ENCODE results near the gene IAPP.
"Not testable (repeated sequence)": the region's sequence is repeated elsewhere in the genome, so short reads cannot be mapped to it uniquely, and the experiment has no call there.

The IAPP gene

DNA sequence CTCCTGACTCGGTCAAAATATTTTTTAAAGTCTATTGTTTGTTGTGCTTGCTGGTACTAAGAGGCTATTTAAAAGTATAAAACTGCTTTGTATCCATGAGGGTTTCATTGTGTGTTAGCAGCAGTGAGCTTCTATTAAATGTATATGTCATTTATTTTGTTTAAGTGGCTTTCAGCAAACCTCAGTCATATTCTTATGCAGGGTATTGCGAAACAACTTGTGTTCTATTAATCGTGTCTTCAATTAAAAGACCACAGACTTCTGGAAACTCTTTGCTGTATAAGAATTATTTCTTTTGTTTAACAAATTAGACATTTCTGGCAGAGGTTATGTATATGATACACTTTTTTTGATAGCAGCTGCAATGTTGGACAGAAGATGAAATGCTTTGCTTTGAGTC is 6.5 kb downstream of the IAPP start:
- no peak for DNase-seq

DNA sequence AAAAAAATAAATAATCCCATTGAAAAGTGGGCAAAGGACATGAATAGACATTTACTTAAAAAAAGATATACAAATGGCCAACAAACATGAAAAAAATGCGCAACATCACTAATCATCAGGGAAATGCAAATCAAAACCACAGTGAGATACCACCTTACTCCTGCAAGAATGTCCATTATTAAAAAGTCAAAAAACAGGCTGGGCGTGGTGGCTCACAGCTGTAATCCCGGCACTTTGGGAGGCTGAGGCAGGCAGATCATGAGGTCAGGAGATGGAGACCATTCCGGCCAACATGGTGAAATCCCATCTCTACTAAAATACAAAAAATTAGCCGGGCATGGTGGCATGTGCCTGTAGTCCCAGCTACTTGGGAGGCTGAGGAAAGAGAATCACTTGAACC is 8.6 kb downstream of the IAPP start:
- DNase-seq, result not testable (repeated sequence)

DNA sequence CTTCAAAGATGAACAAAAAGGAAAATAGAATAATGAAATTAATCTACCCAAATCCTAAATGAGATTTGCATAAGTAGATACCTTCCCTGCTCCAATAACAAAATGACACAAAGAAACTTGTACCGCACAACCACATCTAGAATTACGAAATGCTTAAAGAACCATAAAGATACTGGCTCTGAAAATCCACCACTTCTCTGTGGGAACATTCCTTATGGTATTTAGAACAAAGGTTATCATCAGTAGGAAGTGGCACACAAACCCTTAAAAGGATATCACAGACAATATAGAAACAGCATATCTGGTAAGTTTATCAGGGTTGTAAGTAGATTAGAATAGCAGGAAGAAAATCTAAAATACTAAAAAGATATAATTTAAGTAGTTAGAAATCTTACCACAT is 11.6 kb downstream of the IAPP start:
- no peak for DNase-seq

DNA sequence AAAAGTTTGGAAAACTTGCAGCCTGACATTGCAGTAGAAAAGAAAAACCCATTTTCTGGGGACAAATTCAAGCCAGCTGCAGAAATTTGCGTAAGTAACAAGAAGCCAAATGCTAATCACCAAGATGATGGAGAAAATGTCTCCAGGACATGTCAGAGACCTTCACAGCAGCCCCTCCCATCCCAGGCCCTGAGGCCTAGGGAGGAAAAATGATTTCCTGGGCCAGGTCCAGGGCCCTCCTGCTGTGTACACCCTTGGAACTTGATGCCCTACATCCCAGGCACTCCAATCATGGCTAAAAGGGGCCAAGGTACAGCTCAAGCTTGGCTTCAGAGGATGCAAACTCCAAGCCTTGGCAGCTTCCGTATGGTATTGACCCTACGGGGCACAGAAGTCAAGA is 14.5 kb downstream of the IAPP start:
- DNase-seq, result no peak

DNA sequence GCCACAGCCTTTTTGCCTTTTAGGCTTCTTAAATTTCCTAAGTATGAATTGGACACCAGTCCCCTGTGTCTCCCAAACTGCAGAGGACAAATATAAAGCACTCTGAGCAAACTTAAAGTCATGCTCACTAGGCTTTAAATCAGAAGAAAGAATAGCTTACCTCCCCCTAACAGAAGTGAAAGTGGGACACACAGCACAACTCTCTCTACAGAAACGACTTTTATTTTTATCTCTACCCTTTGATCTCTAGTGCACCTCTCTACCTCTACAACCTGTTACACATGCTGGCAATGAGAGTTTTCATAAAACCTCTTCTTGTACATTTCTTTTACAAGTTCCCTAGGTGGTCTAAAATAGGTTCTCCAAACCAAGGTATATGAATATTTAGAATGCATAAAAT is 19.7 kb downstream of the IAPP start:
- DNase-seq, result no peak

DNA sequence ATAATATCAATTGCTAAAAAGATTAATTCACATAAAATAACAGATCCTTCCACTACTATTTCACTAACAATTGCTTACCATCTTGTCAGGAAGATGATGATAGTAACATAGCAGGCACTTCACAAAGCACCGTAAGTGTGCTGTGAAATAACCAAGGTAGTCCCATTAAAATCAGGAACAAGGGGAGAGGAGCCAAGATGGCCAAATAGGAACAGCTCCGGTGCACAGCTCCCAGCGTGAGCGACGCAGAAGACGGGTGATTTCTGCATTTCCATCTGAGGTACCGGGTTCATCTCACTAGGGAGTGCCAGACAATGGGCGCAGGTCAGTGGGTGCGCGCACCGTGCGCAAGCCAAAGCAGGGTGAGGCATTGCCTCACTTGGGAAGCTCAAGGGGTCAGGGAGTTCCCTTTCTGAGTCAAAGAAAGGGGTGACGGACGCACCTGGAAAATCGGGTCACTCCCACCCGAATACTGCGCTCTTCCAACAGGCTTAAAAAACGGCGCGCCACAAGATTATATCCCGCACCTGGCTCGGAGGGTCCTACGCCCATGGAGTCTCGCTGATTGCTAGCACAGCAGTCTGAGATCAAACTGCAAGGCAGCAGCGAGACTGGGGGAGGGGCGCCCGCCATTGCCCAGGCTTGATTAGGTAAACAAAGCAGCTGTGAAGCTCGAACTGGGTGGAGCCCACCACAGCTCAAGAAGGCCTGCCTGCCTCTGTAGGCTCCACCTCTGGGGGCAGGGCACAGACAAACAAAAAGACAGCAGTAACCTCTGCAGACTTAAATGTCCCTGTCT is 22.3 kb downstream of the IAPP start:
- DNase-seq, result not testable (repeated sequence)

DNA sequence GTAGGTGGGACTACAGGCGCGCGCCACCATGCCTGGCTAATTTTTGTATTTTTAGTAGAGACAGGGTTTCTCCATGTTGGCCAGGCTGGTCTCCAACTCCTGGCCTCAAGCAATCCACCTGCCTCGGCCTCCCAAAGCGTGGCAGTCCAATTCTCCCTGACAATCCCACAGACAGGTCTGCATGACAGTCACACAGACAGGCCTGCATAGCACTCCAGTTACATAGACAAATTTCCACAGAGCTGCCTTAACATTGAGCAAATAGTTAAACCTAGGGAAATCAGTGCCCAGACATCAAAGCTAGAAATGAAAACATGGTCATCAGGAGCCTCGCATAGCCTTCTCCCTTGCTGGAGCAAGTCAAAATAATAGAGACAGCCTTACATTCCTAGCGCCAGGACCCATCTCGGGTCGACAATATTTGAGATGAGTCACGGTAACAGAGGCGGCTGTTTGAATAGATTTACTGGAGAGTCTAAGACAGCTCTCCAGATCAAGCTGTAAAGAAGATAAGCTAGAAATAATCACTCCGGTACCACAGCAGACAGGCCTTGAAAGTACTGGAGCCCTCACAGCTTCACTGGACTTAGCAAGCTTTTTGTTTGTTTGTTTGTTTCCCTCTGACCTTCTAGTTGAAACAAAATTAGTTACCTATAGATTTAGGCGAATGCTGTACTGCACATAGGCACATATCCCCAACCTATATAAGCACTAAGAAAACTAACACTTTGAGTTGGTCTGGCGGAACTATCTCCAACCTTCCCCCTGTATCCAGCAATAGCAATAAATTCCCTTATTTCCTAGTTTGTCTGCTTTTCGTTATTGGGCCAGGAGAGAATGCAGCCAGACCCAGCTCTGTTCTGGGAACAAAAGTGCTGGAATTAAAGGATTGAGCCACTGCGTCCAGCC is 40.9 kb downstream of the IAPP start:
- DNase-seq, result no peak

DNA sequence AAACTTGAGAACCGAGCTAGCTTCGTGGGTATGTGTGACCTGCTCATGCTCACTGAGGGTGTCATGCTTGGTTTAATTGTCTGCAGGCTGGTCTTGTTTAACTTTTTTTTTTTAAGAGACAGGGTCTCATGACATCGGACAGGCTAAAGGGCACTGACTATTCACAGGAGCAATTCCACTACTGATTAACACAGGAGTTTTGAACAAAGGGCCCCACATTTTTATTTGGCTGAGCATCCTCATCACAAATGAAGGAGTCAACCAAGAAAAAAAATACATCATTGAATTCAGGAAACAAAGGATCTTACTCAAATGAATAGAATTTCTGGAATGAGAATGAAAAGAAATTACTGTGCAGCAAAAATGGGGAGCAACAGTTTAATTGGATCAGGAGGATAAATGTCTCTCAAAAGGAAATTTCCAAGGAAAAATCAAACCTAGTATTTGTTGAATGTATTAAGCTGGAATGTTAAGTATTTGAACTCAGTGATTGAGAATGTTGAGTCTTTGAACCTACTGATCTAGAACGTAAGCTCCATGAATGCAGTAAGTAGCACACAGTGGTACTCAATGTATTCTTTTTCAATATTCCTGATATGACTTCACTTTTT is 43.9 kb downstream of the IAPP start:
- DNase-seq, result no peak

DNA sequence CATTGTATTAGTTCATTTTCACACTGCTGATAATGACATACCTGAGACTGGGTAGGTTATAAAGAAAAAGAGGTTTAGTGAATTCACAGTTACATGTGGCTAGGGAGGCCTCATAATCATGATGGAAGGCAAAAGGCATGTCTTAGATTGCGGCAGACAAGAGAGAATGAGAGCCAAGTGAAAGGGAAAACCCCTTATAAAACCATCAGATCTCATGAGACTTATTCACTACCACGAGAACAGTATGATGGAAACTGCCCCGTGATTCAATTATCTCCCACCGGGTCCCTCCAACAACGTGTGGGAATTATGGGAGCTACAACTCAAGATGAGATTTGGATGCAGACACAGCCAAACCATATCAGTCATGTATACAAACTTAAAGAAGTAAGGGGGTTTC is 45.7 kb downstream of the IAPP start:
- not testable (repeated sequence) for DNase-seq

DNA sequence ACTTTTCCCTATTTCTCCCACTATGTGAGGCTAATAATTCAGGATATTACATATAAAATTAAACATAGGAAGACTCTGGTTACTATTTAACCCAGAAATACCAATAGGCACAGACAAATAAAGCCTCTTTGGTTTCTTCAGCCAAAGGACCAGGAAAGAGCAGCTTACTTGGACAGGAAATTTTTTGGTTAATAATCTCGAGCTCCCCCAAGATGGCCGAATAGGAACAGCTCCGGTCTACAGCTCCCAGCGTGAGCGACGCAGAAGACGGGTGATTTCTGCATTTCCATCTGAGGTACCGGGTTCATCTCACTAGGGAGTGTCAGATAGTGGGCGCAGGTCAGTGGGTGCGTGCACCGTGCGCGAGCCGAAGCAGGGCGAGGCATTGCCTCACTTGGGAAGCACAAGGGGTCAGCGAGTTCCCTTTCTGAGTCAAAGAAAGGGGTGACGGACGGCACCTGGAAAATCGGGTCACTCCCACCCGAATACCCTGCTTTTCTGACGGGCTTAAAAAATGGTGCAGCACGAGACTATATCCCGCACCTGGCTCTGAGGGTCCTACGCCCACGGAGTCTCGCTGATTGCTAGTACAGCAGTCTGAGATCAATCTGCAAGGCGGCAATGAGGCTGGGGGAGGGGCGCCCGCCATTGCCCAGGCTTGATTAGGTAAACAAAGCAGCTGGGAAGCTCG is 46.5 kb downstream of the IAPP start:
- DNase-seq, result not testable (repeated sequence)

DNA sequence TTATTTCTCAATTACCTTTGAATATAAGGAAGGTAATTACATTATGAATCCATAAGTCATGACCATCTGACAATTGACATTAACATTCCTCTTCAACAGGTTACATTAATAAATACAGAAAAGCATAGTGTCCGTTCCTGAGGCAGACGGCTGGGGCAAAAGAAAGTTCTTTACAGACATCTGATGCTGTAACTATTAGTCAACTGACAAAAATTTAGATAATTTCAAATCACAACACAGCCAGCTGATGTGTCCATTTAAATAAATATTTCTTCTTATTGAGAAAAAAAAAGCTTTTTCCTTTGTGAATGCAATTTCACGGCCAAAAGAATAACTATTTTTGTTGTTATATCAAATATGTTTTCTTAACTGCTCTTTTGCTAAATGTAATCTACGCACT is 55.5 kb downstream of the IAPP start:
- DNase-seq, result no peak
